GM21619 (cell line): ENCODE results near the gene POMT2.
"Not testable (repeated sequence)": the region's sequence is repeated elsewhere in the genome, so short reads cannot be mapped to it uniquely, and the experiment has no call there.

ENCODE experiments used
- ATAC-seq: cut with Tn5 transposase; IDR thresholded peaks from one replicate; pipeline ENCODE4 v1.9.1; 2021; ENCODE audit not compliant: unreplicated experiment

Gene POMT2, protein sequence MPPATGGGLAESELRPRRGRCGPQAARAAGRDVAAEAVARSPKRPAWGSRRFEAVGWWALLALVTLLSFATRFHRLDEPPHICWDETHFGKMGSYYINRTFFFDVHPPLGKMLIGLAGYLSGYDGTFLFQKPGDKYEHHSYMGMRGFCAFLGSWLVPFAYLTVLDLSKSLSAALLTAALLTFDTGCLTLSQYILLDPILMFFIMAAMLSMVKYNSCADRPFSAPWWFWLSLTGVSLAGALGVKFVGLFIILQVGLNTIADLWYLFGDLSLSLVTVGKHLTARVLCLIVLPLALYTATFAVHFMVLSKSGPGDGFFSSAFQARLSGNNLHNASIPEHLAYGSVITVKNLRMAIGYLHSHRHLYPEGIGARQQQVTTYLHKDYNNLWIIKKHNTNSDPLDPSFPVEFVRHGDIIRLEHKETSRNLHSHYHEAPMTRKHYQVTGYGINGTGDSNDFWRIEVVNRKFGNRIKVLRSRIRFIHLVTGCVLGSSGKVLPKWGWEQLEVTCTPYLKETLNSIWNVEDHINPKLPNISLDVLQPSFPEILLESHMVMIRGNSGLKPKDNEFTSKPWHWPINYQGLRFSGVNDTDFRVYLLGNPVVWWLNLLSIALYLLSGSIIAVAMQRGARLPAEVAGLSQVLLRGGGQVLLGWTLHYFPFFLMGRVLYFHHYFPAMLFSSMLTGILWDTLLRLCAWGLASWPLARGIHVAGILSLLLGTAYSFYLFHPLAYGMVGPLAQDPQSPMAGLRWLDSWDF

DNA sequence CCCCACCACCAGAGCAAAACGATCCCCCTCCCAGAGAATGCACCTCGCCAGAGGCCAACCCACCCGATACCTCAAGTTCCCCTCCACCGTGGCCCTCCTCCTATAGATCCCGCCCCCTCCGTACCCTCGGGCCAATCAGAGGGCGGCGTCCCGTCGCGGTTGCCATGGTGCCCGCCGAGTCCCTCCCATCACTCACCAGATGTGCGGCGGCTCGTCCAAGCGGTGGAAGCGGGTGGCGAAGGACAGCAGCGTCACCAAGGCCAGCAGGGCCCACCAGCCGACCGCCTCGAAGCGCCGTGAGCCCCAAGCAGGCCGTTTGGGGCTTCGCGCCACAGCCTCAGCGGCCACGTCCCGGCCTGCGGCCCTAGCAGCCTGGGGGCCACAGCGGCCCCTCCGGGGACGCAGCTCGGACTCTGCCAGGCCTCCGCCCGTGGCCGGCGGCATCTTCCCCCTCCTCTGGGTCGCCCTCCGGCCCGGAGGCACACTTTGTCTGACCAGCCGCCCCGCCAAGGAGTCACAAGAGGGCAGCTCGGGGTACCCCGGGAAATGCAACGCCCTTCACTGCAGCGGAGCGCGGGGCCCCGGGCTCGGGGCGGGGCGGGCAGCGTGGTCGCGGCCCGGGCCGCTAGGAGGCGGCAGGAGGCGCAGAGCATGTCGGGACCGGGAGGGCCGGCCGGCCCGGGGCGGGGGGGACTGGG, at the start of gene POMT2:
TSS of gene POMT2 (minus strand) at position 646 of the 698 bp plus-strand sequence. CDS start at position 444, 202 bp downstream.
- ATAC-seq: peak; percentile 70

DNA sequence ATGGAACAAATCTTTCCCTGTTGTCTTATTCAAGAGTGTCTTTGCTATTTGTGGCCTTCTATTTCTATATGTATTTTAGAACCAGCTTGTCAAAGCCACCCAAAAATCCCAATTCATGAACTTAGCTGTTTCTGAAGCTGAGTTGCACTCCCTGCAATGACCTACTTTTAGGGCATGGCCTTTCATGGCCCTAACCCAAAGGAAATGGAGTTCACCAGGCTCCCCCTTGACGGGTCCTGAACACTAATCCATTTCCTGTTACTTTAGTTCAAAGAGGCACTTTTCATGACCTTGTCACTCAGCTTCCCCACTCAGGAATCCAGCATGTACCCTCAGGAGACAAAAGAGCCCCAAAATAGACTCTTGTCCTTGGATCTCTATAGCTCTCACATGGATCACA, 48.6 kb upstream of the POMT2 start:
- ATAC-seq: no peak

DNA sequence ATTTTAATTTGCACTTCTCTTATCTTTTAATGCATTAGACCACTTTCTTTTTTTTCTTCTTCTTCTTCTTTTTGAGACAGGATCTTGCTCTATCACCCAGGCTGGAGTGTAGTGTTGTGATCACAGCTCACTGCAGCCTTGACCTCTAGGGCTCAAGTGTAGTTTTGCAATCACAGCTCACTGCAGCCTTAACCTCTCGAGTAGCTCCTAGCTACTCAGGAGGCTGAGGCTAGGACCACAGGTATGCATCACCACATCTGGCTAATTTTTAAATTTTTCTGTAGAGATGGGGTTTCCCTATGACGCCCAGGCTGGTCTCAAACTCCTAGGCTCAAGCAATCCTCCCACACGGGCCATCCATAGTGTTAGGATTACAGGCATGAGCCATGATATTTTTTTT, 43.5 kb upstream of the POMT2 start:
- no peak for ATAC-seq

DNA sequence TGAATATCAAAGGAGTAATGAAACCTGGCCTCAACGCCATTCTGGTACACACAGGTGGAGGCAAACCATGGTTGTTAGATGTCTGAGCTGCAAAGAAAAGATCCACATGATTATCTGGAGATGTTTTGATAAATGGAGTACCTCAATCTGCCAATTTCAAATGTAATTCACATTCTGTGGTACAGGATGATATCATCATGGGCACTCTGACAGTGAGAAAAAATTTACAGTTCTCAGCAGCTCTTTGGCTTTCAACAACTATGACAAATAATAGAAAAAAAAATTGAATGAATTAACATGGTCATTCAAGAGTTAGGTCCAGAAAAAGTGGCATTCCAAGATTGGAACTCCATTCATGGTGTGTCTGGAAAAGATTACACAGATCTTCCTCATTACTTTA, 38.9 kb upstream of the POMT2 start:
- ATAC-seq: no peak

DNA sequence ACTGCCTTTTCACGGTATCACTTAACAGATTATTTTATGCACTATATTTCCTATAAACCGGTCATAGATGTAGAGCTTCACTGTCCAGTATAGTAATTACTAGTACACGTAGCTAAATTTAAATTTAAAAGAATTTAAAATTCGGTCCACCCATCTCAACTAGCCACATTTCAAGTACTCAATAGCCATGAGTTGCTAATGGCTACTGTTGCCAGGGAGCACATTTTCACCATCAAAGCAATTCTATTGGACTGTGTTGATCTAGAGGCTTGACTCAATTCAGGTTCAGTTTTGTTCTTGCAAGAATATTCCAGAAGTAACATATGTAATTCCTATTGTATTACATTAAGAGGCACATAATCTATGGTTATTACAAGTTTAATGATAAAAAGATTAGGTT, 36.2 kb upstream of the POMT2 start:
- ATAC-seq: no peak

DNA sequence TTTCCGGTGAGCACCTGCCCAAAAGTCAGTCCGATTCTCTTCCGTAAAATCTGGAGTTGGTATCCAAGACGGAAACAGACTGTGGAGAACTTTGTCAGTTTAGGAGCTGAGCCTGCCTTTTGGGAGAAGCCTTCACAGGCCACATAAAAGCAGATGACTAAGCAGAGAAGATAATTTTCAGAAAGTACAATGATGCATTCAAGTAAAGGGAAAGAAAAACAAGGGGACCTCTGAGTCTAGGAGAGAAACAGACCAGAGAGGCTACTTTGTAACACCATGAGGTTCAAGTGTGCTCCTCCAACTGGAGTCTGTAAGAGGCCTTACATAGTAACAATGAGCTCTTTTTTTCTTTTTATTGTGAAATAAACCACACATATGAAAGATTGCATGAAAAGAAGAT, 35.1 kb upstream of the POMT2 start:
- ATAC-seq: no peak

DNA sequence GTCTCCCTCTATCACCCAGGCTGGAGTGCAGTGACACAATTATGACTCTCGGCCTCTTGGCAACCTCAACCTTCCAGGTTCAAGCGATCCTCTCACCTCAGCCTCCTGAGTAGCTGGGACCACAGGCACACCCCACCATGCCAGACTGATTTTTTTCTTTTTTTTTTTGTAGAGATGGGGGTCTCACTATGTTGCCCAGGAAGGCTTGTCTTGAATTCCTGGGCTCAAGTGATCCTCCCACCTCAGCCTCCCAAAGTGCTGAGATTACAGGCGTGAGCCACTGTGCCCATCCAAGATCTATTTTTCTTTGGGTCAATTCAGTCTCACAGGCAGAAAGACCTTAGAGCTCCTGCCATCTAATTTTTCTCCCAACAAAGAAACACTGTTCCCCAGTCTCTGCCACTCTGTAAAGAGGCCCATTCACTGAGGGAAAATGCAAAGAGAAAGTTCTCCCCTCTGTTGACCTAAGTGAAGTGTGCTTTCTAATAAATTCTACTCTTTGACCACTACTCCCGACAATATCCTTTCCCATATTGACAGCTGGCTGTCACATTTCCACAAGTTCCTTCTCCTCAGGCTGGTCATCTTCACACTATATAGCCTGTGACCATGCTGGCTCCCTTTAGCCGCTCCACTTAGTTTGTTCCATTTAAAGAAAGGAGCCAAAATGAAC, 32.9 kb upstream of the POMT2 start:
- no peak for ATAC-seq

DNA sequence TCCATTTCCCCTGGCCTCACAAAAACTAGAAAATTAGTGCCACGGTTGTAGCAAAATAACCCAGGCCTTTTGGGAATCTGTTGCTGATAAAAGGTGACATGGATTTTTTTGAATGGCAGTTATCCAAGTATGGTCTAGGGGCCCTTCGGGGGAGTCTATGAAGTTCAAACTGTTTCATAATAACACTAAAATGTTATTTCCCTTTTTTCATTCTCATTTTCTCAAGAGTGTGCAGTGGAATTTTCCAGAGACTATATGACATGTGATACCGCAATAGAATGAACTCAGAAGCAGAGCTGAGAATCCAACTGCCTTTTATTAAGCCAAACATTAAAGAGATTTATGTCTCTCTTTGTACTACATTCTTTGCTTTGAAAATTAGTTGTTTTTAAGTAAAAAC, 27.1 kb upstream of the POMT2 start:
- ATAC-seq: no peak

DNA sequence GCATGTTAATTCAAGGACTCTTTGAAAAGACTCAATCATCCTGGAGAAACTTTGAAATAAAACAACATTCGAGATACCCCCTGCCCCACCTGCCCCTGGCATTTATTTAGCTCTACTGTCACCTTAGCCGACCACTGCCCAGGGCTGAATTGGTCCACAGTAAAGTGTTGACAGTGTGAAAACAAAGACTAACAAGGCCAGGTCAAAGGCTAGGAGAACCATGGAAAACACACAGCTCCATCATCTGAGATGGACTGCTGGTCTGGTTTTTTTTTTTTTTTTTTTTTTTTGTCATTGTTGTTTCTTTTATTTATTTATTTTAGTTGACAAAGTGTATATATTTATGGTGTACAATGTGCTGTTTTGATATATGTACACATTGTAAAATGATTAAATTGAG, 25.8 kb upstream of the POMT2 start:
- no peak for ATAC-seq

DNA sequence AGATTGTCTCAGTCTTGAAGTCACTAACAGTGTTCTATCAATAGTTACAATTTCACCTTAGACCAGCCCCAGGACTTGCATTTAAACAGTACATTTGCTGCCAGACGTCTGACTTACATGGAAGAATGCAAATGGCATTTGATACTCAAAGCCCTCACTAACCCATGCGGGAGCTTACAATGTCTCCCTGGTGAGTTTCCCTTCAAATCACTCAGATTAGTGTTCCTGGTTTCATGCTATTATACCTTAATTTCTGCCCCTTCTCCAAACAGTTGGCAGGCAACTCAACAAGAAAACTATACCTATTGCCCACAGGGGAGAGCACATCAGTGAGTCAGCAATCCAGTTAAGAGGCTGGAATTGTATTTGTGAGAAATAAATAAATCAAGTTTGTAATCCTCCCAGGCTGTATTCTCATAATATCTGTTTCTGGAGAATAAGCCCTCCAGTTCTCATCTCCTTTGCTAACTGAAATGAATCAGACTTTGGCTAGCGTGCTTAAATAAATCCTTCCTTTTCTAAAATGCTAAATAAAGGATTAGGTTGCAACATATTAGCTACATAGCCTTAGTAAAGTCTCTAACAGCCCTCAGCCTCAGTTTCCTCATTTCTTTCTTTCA, 23.8 kb upstream of the POMT2 start:
- no peak for ATAC-seq

DNA sequence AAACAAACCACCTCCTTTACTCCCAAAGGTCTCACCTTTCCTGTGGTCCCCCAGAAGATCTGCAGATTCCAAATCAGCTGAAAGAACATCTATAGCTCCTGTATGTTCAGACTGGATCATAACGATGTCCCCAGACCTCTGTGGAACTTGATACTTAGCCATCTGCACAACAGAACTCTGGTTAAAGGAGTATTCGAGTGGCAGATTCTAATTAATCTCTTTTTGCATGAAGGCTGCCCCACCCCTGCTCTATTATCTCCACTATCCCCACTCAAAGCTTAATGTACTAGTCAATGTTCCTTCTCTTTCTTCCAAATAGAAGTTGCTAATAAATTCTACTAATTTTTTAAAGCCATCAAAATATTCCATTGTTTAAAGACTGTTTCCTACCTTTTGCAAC, 23.0 kb upstream of the POMT2 start:
- no peak for ATAC-seq

DNA sequence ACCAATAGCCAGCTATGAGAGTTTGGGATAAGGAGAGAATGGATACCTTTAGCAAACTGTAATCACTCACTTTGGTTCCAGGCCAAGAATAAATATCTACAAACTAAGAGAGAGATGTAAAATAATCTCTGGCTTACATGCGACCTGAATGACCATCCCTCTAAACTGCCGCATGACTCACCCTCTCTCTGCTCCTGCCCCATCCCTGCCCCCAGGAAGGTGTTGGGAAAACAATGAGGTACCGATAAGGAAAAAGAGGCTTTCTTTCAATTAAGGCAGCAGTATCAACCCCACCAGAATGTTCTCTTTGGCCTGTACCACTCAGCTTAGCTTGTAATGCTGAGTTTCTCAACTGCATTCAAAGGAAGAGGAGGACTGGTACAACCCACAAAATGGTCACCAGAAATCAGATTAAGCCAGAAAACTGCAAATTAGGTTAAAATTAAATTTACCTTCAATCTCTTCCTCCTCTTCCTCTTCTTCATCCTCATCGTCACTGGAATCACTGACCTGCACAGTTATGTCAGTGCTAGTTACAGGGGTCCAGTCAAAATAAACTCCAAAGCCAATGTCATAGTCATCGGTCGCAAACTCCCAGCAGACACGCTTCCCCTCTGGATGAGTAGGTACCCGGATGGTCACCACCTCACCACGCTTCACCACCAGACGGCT, 22.2 kb upstream of the POMT2 start:
- no peak for ATAC-seq

DNA sequence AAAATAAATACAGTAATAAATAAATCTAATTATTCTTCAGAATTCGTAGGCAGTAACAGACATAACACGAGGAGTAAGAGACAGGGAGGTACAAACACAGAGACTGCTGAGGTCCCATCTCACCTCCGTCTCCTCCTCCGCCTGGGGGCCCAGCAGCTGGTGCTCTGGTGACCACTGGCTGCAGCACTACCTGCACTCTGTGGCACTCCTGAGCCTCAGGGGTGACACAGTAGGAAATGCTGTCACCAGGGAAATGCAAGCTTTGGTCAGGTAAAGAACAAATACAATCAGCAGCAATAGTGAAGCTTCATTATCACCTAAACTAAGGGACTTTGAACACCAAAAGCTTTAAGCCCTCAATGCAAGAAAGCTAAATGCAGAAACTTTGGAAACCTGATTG, 19.7 kb upstream of the POMT2 start:
- ATAC-seq: no peak

DNA sequence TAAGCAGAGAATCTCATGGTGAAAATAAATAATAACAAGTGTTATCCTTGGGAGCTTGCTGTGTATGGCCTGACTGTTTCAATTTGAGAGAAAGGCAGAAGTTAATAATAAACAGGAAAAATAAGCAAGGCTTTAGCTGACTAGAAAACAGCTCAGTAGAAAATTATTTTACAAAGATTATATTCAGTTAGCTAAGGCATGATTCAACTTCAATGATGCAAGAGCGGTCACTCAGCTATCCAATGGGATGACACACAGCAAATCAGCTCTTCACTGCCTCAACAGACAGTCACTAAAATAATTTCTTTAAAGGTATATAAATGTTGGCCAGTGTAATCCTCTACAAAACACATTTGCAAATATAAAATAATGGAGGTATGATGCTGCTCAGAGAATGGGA, 18.7 kb upstream of the POMT2 start:
- no peak for ATAC-seq

DNA sequence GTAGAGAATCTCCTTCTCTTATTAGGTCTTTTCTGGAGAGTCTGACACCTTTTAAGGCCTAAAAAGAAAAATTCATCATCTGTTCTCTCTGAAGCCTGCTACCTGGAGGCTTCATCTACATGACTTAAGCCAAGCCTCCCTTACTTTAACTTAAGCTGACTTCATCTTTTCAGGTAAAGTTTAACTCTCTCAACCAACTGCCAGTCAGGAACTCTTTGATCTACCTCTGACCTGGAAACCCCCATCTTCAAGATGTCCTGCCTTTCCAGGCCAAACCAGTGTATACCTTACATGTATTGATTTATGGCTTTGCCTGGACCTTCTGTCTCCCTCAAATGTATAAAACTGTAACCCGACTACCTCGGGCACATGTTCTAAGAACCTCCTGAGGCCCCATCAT, 17.6 kb upstream of the POMT2 start:
- no peak for ATAC-seq

DNA sequence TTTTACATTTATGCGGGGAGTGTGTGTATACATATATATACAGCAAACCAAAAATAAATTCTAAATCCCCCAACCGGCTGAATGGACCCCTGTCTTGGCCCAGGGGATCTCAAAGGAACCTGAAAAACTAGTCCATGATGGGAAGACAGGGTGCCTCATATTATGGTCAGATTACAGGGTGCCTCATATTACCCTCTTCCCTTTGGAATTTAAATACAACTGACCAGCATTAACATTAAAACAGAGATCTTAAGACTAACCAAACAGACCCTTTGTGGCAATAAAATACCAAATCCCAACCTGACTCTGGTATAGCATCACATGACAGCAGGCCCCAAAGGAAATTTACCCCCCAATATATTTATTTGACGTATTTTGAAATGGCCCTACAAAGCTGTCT, 17.2 kb upstream of the POMT2 start:
- no peak for ATAC-seq

DNA sequence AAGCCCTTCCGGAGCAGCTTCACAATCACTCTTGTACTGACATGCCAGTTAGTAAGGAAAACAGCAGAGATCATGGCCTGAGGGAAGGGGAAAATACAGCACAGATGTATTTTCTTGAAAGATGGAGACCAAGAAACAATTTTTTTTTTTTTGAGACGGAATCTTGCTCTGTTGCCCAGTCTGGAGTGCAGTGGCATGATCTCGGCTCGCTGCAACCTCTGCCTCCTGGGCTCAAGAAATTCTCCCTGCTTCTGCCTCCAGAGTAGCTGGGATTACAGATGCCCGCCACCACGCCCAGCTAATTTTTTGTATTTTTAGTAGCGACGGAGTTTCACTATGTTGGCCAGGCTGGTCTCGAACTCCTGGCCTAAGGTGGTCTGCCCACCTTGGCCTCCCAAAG, 16.6 kb upstream of the POMT2 start:
- not testable (repeated sequence) for ATAC-seq

DNA sequence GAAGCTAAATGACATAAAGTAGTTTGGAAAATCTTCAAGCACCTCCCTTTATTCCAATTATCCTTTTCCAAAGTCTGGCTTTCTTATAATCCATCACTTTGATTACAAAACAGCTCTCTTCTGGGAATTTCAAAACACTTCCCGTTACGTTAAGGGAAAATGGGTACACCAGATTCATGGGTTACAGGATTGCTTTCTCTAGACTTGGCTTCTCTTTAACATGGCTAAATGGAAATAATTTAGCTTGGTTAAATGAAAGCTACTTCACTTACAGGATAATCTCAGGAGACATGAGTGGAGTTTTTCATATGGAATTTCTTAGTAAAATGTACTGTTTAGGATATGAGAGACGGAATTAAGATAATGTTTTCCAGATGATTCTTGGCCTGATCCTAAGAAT, 14.9 kb upstream of the POMT2 start:
- no peak for ATAC-seq

DNA sequence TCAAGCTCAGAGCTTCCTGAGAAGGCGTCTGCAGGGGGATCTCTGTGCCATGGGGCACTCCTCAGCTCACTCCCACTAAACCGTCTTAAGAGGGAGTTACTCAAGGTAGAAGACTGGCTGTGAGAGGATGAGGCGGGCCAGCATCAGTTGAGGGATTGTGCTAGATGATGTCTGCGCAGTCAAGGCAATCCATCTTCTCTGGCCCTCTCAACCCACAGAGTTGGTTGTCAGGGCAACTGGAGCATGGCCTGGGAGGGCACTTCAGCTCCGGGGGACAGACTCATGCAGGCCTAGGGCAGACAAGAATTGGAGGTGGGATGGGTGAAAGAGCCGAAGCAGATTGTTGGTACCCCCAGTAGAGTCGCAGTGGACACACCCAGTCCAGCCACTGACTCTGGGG, 9.2 kb upstream of the POMT2 start:
- no peak for ATAC-seq

DNA sequence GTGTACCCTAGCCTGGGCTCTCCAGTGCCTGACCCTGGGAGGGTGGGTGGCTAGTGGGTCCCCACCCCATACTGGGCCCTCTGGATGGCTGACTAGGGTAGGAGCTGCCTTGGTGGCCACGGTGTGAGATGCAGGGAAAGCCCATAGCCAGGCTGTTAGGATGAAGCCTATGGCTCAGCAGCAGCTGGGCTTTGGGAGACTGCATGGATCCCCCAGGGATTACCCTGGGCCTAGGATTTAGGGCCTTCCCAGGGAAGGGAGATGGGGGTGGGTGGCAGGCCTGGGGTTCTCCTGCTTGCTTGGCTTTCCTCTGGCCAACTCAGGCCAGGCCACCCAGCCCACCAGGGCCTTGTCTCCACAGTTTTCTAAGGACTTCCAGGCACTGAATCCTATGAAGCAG, 6.4 kb upstream of the POMT2 start:
- no peak for ATAC-seq

DNA sequence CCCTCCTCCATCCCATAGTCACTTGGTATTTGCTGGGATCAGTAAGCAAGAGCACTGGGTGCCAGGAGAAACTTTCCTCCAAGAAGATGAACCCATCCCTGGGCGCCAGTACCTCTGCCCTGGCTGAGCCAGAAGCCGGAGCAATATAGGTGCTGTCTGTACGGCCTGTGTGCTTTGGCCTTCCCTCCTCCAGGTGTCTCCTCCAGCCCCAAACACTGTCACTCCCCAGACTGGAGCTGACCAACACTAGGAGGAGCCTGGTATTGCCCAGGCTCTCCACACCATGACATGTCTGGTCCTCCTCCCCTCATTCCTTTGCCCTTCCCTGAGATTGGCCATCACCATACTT, 5.0 kb upstream of the POMT2 start:
- no peak for ATAC-seq
